ENCODE data around the gene GMPR.

GRCh38 chr6:16224409-16224808, 14.0 kb upstream of the GMPR start:
- TF ChIP-seq PPARA (CRISPR knock-in tag; IDR thresholded peaks at IDR 0.05; ENCODE audit: borderline replicate concordance) (no peak), ZNF70 (CRISPR knock-in tag; IDR thresholded peaks at IDR 0.05) (no peak), ZFP30 (CRISPR knock-in tag; IDR thresholded peaks at IDR 0.05) (no peak), ARNTL (CRISPR knock-in tag; IDR thresholded peaks at IDR 0.05; ENCODE audit: borderline replicate concordance, low read depth) (no peak), ZNF565 (CRISPR knock-in tag; conservative IDR thresholded peaks at IDR 0.05; ENCODE audit: low read depth) (no peak), ZFP3 (CRISPR knock-in tag; IDR thresholded peaks at IDR 0.05) (no peak), OSR1 (CRISPR knock-in tag; IDR thresholded peaks at IDR 0.05) (no peak), CSDC2 (CRISPR knock-in tag; IDR thresholded peaks at IDR 0.05) (no peak), ESRRG (CRISPR knock-in tag; IDR thresholded peaks at IDR 0.05) (no peak), SNAI2 (CRISPR knock-in tag; IDR thresholded peaks at IDR 0.05) (no peak), PATZ1 (CRISPR knock-in tag; IDR thresholded peaks at IDR 0.05; ENCODE audit: borderline replicate concordance) (no peak), POU6F1 (CRISPR knock-in tag; IDR thresholded peaks at IDR 0.05; ENCODE audit: borderline replicate concordance, low read depth) (no peak), CREB5 (CRISPR knock-in tag; IDR thresholded peaks at IDR 0.05; ENCODE audit: low read depth) (no peak)
